SK-N-SH (cell line): ENCODE measurements around the gene TSHR. TPM values are rescaled to one million over a fixed set of nuclear protein-coding genes. Genes with fewer than 3 reads are reported as not detected.

Source experiments
- CTCF ChIA-PET: fragments of 300-600, 350-600 bp; formaldehyde crosslinking; extraction: SDS; loops from one replicate; lab custom pipeline; 2021; lab: Yijun Ruan, JAX
- POLR2A ChIA-PET: fragments of 350-600 bp; sonication (Branson Sonifier 250); formaldehyde crosslinking; extraction: SDS; loops from one replicate; lab custom pipeline; 2020; ENCODE audit warnings: antibody characterized with exemption, inconsistent platforms; lab: Yijun Ruan, JAX
- DNase-seq: peaks from one replicate; pipeline ENCODE4 v3.0.0; 2012
- H2AFZ ChIP-seq: fragments of 200-600 bp; sonication (generic); 2 replicates; pipeline ENCODE4 v1.8.1; 2016; ENCODE audit warnings: antibody characterized with exemption, mild to moderate bottlenecking, low read depth
- H3F3A ChIP-seq: fragments of 200-600 bp; sonication (generic); replicated peaks from 2 replicates; pipeline ENCODE3; 2016; ENCODE audit warnings: antibody characterized with exemption, mild to moderate bottlenecking; ENCODE audit not compliant: insufficient read depth
- H3K27ac ChIP-seq, 2 experiments: fragments of 200-500 bp in 1 of 2; fragments of 200-600 bp in 1 of 2; sonication (Bioruptor generic) in 1 of 2; sonication (generic), shearing (Covaris generic) in 1 of 2; 2 replicates each; pipeline versions ENCODE4 v1.5.1 to v1.6.1; 2014 to 2016; ENCODE audit warnings: low read depth in 2 of 2, inconsistent platforms in 1 of 2, low read length in 1 of 2, mild to moderate bottlenecking in 1 of 2, mixed read lengths in 1 of 2
- H3K27me3 ChIP-seq: fragments of 200-600 bp; sonication (generic), shearing (Covaris generic); 2 replicates; pipeline ENCODE4 v1.6.1; 2016; ENCODE audit warnings: mixed run types; ENCODE audit not compliant: insufficient read depth
- H3K36me3 ChIP-seq, 2 experiments: fragments of 200-500 bp in 1 of 2; fragments of 200-600 bp in 1 of 2; sonication (Bioruptor generic) in 1 of 2; sonication (generic) in 1 of 2; replicated peaks in 1 of 2; 2 replicates each; pipeline versions ENCODE3 to v1.5.1; 2014 to 2016; ENCODE audit warnings: low read length in 1 of 2, mild to moderate bottlenecking in 1 of 2; ENCODE audit not compliant: insufficient read depth in 2 of 2, control insufficient read depth in 1 of 2
- H3K4me1 ChIP-seq, 2 experiments: fragments of 200-500 bp in 1 of 2; fragments of 200-600 bp in 1 of 2; sonication (Bioruptor generic) in 1 of 2; sonication (generic), shearing (Covaris generic) in 1 of 2; 2 replicates each; pipeline versions ENCODE4 v1.5.1 to v1.6.1; 2014 to 2016; ENCODE audit warnings: low read depth in 1 of 2, low read length in 1 of 2, mixed run types in 1 of 2; ENCODE audit not compliant: insufficient read depth in 2 of 2, control insufficient read depth in 1 of 2
- H3K4me2 ChIP-seq: fragments of 200-600 bp; sonication (generic), shearing (Covaris generic); 2 replicates; pipeline ENCODE4 v1.6.1; 2017; ENCODE audit warnings: mixed run types
- H3K4me3 ChIP-seq, 2 experiments: fragments of 200-500 bp in 1 of 2; fragments of 200-600 bp in 1 of 2; sonication (Bioruptor generic) in 1 of 2; sonication (generic), shearing (Covaris generic) in 1 of 2; 2 replicates each; pipeline versions ENCODE4 v1.5.1 to v1.8.1; 2014 to 2016; ENCODE audit warnings: low read depth in 2 of 2, inconsistent platforms in 1 of 2, low read length in 1 of 2, mild to moderate bottlenecking in 1 of 2, mixed read lengths in 1 of 2, moderate library complexity in 1 of 2
- H3K79me2 ChIP-seq: fragments of 200-600 bp; sonication (generic); 2 replicates; pipeline ENCODE4 v1.8.1; 2017; ENCODE audit warnings: mild to moderate bottlenecking; ENCODE audit not compliant: insufficient read depth
- H3K9ac ChIP-seq: fragments of 200-600 bp; sonication (generic); 2 replicates; pipeline ENCODE4 v1.6.1; 2017; ENCODE audit warnings: mixed run types
- H3K9me2 ChIP-seq: fragments of 200-600 bp; sonication (generic); 2 replicates; pipeline ENCODE4 v1.6.1; 2017; ENCODE audit warnings: mixed run types
- H3K9me3 ChIP-seq: fragments of 200-600 bp; sonication (generic); 2 replicates; pipeline ENCODE4 v1.6.1; 2017; ENCODE audit warnings: mixed run types, mild to moderate bottlenecking, moderate library complexity
- H4K20me1 ChIP-seq: fragments of 200-600 bp; sonication (generic); 2 replicates; pipeline ENCODE4 v1.6.1; 2017; ENCODE audit warnings: mild to moderate bottlenecking, mixed run types; ENCODE audit not compliant: insufficient read depth
- CHD2 ChIP-seq: fragments of 150-350 bp; IDR thresholded peaks from 2 replicates; pipeline ENCODE4 v1.6.1; 2018; ENCODE audit warnings: low read length; ENCODE audit not compliant: partially characterized antibody
- EP300 ChIP-seq, 2 experiments: IDR thresholded peaks; 2 replicates each; pipeline versions ENCODE4 v1.4.0 to v1.6.1; 2012; ENCODE audit warnings: borderline replicate concordance in 1 of 2, low read depth in 1 of 2, low read length in 1 of 2
- IRF3 ChIP-seq: fragments of 150-350 bp; IDR thresholded peaks from 2 replicates; pipeline ENCODE4 v1.6.1; 2016; ENCODE audit warnings: mild to moderate bottlenecking, low read depth, low read length
- MXI1 ChIP-seq: IDR thresholded peaks from 2 replicates; pipeline ENCODE4 v1.6.1; 2012; ENCODE audit warnings: mild to moderate bottlenecking, low read depth, low read length, improper control_type of control experiment
- RFX5 ChIP-seq: IDR thresholded peaks from 2 replicates; pipeline ENCODE4 v1.6.1; 2012; ENCODE audit warnings: mild to moderate bottlenecking, improper control_type of control experiment, low read length
- SIN3A ChIP-seq: IDR thresholded peaks from 2 replicates; pipeline ENCODE4 v1.6.1; 2012; ENCODE audit warnings: low read depth, mild to moderate bottlenecking, low read length, moderate library complexity, borderline replicate concordance
- SMC3 ChIP-seq: IDR thresholded peaks from 2 replicates; pipeline ENCODE4 v1.6.1; 2012; ENCODE audit warnings: low read depth, low read length, improper control_type of control experiment
- WGBS: methylation state at CpG from one replicate; pipeline ENCODE4 v1.1.6; 2017; ENCODE audit warnings: low lambda C conversion rate; 5-methylcytosine and 5-hydroxymethylcytosine counted together
- polyA plus RNA-seq, 3 experiments: library from polyadenylated mRNA; depleted of rRNA; stranded (reverse); fragments of >200 nt; gene quantifications; 2 replicates each; pipeline ENCODE4 v1.2.3, GENCODE V29; 2012
- TF ChIP-seq, protein P1 (sequence below): fragments of 200-600 bp; sonication (generic); IDR thresholded peaks from 2 replicates; pipeline ENCODE4 v1.6.1; 2017; ENCODE audit warnings: antibody characterized with exemption, mild to moderate bottlenecking, moderate library complexity

The TSHR gene
- polyA plus RNA-seq, 1 of the 3 experiments (the other 2 are of a cell fraction), result not detected

DNA sequence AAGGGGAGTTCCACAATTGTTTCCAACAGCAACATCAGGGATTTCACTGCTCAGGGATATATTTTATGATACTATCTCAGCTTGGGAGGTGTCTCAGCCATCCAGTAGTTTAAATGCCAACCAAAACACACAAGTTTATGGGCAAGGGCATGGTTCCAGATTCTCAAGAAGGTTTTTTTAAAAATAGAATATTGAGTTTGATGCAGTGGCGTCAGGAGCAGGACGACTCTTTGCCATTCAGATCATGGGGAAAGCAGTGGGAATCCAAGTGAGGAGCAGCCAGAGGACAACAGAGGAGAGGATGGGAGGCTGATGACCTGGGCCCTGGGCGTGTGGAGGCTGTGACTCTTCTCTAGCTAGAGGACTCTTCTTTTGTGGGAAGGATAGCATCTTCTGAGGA, 25.7 kb downstream of the TSHR start (continued):
- TF ChIP-seq IRF3, result no peak
- no peak for TF ChIP-seq MXI1

- Histone ChIP-seq H3K9ac (no peak overlapping the region), H4K20me1 (no peaks in the 10 kb centered on the region), H3K79me2 (no peaks in the 10 kb centered on the region), H3K9me2 (no peaks in the 10 kb centered on the region), H2AFZ (no peak overlapping the region), H3F3A (no peaks in the 10 kb centered on the region), H3K4me3 (no peak overlapping the region), H3K36me3 (no peaks in the 10 kb centered on the region), H3K27ac (no peak overlapping the region), H3K4me2 (no peak overlapping the region), H3K27me3 (peaks cover 5% of the 10 kb centered on the region; the same call in 1 of the 2 replicates), H3K9me3 (no peaks in the 10 kb centered on the region), H3K4me1 (no peaks in the 10 kb centered on the region; a peak in 1 of 4 replicates)
- 49% methylated on average over 7 of the region's 7 CpGs for WGBS
- TF ChIP-seq CHD2, result no peak
- TF ChIP-seq, protein P1, sequence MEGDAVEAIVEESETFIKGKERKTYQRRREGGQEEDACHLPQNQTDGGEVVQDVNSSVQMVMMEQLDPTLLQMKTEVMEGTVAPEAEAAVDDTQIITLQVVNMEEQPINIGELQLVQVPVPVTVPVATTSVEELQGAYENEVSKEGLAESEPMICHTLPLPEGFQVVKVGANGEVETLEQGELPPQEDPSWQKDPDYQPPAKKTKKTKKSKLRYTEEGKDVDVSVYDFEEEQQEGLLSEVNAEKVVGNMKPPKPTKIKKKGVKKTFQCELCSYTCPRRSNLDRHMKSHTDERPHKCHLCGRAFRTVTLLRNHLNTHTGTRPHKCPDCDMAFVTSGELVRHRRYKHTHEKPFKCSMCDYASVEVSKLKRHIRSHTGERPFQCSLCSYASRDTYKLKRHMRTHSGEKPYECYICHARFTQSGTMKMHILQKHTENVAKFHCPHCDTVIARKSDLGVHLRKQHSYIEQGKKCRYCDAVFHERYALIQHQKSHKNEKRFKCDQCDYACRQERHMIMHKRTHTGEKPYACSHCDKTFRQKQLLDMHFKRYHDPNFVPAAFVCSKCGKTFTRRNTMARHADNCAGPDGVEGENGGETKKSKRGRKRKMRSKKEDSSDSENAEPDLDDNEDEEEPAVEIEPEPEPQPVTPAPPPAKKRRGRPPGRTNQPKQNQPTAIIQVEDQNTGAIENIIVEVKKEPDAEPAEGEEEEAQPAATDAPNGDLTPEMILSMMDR, result no peak
- CTCF ChIA-PET, result interaction anchor here (0.9 kb wide), 1 partner anchor 17 kb away, joined by 3 read pairs; no protein-coding TSS in a partner anchor
- POLR2A ChIA-PET, result no interaction called here
- DNase-seq, result no peak
Observed at GRCh38 chr14:80981673-80982072, 26.3 kb downstream of the TSHR start.

DNA sequence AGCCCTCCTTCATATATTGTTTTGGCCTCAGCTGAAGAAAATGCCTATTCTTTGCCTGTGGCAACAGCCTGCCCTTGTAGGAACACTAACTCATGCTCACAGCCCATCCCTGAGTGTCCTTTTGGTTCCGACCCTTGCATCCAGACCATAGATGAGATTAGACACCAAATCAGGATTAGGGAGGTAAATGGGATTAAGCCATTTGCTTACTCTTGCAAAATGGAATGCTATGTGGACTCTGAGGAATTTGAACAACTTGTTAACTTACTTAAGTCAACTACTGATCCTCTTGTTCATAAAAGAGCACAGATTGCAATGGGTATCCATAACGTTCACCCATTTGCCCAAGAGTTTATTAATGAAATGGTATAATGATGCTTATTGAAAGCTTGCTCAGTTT, 27.3 kb downstream of the TSHR start:
- no peak for TF ChIP-seq RFX5
- no peak for TF ChIP-seq SMC3
- no peak for TF ChIP-seq SIN3A
- no peak for TF ChIP-seq EP300 (IDR thresholded peaks at IDR 0.05; ENCODE audit: borderline replicate concordance in 1 of 2, low read depth in 1 of 2, low read length in 1 of 2)
- CTCF ChIA-PET, result interaction anchor here (1.2 kb wide), 1 partner anchor 14 kb away, joined by 3 read pairs; no protein-coding TSS in a partner anchor
- Histone ChIP-seq H4K20me1 (no peaks in the 10 kb centered on the region), H3K9me3 (no peaks in the 10 kb centered on the region), H3F3A (no peaks in the 10 kb centered on the region), H3K79me2 (no peaks in the 10 kb centered on the region), H3K9me2 (no peaks in the 10 kb centered on the region), H3K27me3 (peaks cover 5% of the 10 kb centered on the region; the same call in 1 of the 2 replicates), H3K4me2 (no peak overlapping the region), H3K36me3 (no peaks in the 10 kb centered on the region), H3K4me3 (no peak overlapping the region), H2AFZ (no peak overlapping the region), H3K9ac (no peak overlapping the region), H3K4me1 (no peaks in the 10 kb centered on the region; a peak in 1 of 4 replicates), H3K27ac (no peak overlapping the region)
- DNase-seq, result no peak
- POLR2A ChIA-PET, result no interaction called here
- 28% methylated on average over 2 of the region's 2 CpGs for WGBS
